RCC 7860 (cell line): ENCODE measurements around the gene GLI3.

Experiments
- DNase-seq: peaks from one replicate; pipeline ENCODE4 v3.0.0-alpha.2; 2015; ENCODE audit warnings: low spot score
- FAIRE-seq: peaks from 2 replicates; lab custom pipeline; 2012; peaks lifted over from hg19 to GRCh38; lab: Jason Lieb, UNC

Gene GLI3

GRCh38 chr7:42236976-42237810 is at the start of gene GLI3:
TSS of gene GLI3 (minus strand) at chr7:42237209. CDS start at chr7:42223253, 13,956 bp downstream.
- FAIRE-seq (no peak), DNase-seq (peak; percentile 56)

GRCh38 chr7:42285383-42285824 is 48.4 kb upstream of the GLI3 start:
- DNase-seq, result no peak
- no peak for FAIRE-seq

- no peak for FAIRE-seq
- no peak for DNase-seq
These were observed 46.5 kb upstream of the GLI3 start for GRCh38 chr7:42283553-42283952.

- FAIRE-seq, result no peak
- DNase-seq, result no peak
These were observed 41.3 kb upstream of the GLI3 start for GRCh38 chr7:42278344-42278743.

- FAIRE-seq (no peak), DNase-seq (no peak)
These were observed 37.0 kb upstream of the GLI3 start for GRCh38 chr7:42274053-42274452.

GRCh38 chr7:42272793-42273665 is 36.0 kb upstream of the GLI3 start:
- DNase-seq, result no peak
- FAIRE-seq, result no peak

- DNase-seq (no peak), FAIRE-seq (no peak)
These were observed 32.2 kb upstream of the GLI3 start for GRCh38 chr7:42269161-42269560.

GRCh38 chr7:42264702-42265101 is 27.7 kb upstream of the GLI3 start:
- FAIRE-seq, result no peak
- DNase-seq, result no peak

DNA sequence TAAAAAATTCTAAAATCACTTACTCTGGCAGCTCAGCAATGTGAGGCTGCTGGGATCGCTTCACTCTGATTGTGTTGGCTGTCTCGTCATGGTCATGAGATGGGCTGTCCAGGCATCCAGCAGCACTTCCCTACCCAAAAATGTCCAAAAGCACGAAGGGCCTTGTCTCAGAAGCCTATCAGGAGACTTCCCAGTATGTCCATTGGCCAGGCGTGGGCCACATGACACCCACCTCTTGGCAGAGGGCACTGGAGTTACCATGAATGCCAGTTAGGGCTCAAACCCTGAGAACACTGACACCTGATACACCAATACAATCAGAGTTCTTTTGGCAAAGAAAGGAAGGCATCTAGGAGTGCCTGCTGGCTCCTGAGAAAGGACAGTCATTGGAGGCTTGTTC is 27.0 kb upstream of the GLI3 start:
- DNase-seq (no peak), FAIRE-seq (no peak)

DNA sequence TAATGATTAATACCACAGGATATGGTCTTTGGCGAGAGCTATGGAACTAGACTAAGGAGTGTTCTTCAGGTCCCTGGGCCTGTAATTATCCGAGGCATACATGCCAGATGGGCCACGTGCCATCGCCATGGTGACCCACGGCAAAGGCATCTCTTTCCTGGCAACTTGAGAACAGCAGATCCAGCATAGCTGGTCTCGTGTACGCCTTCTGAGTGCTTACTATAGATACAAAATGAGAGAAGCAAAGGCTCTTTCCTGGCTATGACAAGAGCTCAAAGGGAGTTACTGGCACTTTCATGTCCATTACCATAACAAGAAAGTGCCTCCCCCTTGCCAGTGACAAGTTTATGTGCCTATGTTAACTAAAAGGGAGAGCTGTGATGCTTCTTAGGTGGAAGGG is 26.0 kb upstream of the GLI3 start:
- peak; percentile 36 for DNase-seq
- no peak for FAIRE-seq

DNA sequence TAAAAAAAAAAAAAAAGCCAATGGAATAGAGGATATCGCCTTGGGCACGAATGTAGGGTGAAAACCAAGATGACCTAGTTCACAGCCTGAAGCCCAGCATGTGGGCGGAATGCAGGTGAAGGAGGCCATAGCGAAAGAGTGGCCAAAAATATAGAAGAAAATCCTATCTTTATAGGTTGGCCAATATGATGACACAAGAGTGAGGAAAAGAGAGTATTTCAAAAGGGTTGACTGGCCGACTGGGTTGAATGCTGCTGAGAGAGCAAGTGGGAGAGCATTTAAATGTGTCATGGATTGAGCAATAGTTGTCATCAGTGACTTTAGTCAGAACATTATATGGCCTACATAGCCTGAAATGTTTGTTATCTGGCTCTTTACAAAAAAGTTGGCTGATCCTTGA is 17.2 kb upstream of the GLI3 start:
- DNase-seq (no peak), FAIRE-seq (no peak)

DNA sequence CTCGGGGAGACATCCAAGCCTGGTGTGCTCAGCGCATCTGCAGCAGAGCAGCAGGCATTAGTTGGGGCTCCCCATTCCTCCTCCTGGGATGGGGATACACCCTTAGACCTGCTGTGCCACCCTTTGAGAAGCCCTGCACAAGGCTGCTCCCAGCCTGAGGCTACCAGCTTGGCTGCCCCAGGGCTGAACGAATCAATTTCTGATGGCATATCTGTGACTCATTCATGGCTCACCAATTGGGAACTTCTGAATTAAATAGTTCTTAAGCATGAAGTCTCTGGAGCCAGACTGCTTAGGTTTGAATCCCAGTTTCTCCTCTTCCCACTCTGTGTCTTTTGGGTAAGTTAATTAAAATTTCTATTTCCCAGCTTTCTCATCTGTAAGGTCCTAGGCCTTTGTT is 16.3 kb upstream of the GLI3 start:
- no peak for DNase-seq
- FAIRE-seq, result no peak

DNA sequence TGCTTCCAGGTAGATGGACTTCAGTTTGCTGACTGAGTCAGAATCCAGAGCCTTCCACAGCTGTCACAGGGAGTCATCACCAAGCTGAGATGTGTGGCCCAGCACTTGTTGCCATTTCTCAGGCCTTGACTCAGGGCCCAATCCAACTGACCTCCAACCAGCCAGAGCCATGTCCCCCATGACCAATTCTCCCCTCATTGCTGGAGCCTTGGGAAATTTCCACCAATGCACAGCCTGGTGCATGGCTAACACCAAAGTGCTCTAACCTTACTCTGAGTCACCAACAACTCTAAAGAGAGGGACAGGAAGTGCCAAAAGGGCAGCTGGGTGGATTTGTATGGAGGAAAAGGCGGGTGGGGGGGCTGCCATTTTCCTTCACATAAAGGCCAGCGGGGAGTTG is 13.4 kb upstream of the GLI3 start:
- FAIRE-seq (no peak), DNase-seq (no peak)

DNA sequence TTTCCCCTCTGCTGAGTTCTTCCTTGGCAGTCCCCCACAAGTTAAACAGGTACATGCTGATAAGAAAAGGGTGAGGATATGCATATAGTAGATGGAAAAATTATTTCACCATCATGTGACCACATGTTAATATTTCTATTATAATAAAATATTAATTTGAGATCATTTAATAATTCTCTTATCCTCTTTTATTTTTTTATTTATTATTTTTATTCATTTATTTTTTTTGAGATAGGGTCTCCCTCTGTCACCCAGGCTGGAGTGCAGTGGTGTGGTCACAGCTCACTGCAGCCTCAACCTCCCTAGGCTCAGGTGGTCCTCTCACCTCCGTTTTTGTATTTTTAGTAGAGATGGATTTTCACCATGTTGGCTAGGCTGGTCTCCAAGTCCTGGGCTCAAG is 11.6 kb upstream of the GLI3 start:
- no peak for FAIRE-seq
- DNase-seq, result no peak

DNA sequence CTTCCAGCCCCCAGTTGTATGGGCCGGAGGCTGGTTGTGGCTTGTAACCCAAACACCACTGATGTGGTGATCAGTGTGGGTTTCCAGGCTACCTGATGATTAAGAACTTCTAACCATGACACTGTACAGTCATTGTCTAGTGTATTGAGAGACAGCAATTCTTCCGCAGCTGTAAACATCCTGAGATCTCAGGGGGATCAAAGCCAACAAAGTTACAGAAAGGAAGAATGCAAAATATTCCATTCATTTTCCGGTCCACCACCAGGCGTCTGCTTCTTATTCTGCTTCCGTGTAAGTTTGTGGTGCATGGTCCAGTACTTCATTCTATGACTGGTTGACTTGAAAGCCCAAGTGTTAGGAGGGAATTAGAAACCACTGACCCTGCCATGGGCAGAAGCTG is 10.3 kb upstream of the GLI3 start:
- FAIRE-seq (no peak), DNase-seq (no peak)

- no peak for DNase-seq
- no peak for FAIRE-seq
These were observed 7.8 kb upstream of the GLI3 start for GRCh38 chr7:42244828-42245227.

- no peak for DNase-seq
- no peak for FAIRE-seq
These were observed 5.4 kb upstream of the GLI3 start for GRCh38 chr7:42242381-42242780.

DNA sequence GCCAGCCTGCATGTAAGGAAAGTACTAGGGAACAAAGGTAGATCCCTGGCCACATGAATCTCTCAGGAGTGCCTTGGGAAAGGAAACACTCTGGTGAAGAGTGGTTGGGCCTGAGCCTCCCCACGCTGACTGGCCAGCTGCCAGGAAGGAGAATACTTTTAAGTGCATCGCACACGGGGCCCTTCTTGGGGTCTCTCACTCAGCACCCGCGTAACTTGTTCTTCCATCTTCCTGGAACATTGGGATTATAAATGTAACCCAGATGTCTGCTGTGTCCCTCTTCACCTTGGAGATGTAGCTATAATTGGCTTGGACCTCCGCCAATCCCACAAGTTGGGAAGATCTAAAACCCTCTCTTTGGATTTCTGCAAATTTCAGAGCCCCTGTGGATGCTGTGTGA is 4.4 kb upstream of the GLI3 start:
- FAIRE-seq (no peak), DNase-seq (no peak)

DNA sequence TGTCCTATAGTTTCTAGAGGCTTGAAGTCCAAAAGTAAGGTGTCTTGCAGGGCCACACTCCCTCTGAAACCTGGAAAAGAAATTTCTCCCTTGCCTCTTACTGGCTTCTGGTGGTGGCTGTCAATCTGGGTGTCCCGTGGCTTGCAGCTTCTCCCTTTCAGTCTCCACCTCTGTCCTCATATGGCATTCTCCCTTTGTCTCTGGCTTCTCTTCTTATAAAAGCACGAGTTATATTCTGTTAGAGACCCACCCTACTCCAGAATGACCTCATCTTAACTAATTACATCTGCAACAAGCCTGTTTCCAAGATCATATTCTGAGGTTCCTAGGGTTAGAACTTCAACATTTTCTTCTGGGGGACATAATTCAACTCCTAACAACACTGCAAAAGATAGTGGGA is 3.4 kb upstream of the GLI3 start:
- FAIRE-seq, result no peak

GRCh38 chr7:42238709-42239366 is 1.8 kb upstream of the GLI3 start:
- DNase-seq (no peak), FAIRE-seq (no peak)

More for the DNA sequence above, 3.4 kb upstream of the GLI3 start:
- DNase-seq, result no peak

GRCh38 chr7:42237811-42238541 is 967 bp upstream of the GLI3 start:
- FAIRE-seq (no peak), DNase-seq (no peak)
